Measurements from ENCODE around the gene OR2AT4.

DNA sequence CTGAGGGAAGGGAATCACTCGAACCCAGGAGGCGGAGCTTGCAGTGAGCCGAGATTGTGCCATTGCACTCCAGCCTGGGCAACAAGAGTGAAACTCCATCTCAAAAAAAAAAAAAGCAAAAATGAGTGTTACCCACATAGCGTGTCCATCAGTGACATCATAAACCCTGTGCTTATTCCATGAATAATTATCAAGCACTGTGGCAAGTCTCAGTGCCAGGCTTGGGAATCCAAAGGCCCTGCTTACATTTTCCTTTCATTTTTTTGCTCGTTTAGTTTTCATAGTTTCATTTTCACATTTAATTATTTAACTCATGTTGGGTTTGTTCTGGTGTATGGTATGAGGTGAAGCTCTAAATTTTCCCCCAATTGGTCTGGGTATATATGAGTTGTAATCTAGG lies 61.4 kb downstream of the OR2AT4 start:
- TF ChIP-seq, protein P1, sequence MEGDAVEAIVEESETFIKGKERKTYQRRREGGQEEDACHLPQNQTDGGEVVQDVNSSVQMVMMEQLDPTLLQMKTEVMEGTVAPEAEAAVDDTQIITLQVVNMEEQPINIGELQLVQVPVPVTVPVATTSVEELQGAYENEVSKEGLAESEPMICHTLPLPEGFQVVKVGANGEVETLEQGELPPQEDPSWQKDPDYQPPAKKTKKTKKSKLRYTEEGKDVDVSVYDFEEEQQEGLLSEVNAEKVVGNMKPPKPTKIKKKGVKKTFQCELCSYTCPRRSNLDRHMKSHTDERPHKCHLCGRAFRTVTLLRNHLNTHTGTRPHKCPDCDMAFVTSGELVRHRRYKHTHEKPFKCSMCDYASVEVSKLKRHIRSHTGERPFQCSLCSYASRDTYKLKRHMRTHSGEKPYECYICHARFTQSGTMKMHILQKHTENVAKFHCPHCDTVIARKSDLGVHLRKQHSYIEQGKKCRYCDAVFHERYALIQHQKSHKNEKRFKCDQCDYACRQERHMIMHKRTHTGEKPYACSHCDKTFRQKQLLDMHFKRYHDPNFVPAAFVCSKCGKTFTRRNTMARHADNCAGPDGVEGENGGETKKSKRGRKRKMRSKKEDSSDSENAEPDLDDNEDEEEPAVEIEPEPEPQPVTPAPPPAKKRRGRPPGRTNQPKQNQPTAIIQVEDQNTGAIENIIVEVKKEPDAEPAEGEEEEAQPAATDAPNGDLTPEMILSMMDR (conservative IDR thresholded peaks at IDR 0.05): no peak
- TF ChIP-seq ZFX (IDR thresholded peaks at IDR 0.05): no peak

All from C4-2B (cell line).